ENCODE measurements around the gene NUAK1. TPM values are rescaled to one million over a fixed set of nuclear protein-coding genes. Genes with fewer than 3 reads are reported as not detected.

The NUAK1 gene
- polyA plus RNA-seq, 1 donor from 2014 or later = 8.3 TPM

- Histone ChIP-seq H3K4me2 (ENCODE audit: low read length) (no peak overlapping the region), H3K27ac (ENCODE audit: low read length) (no peak overlapping the region), H4K20me1 (ENCODE audit: insufficient read depth) (no peaks in the 10 kb centered on the region), H3K9me3 (ENCODE audit: low read length) (no peaks in the 10 kb centered on the region), H3K4me3 (ENCODE audit: low read length) (no peak overlapping the region), H3F3A (ENCODE audit: insufficient read depth, low read length, poor library complexity, severe bottlenecking) (peaks cover 2% of the 10 kb centered on the region), H3K9ac (ENCODE audit: low read length) (no peak overlapping the region), H3K27me3 (ENCODE audit: insufficient read depth, low read depth, low read length) (no peaks in the 10 kb centered on the region), H3K36me3 (ENCODE audit: insufficient read depth, low read length) (no peaks in the 10 kb centered on the region), H3K9me2 (ENCODE audit: insufficient read depth, low read length) (no peaks in the 10 kb centered on the region), H3K79me2 (replicated peaks; ENCODE audit: insufficient read depth, low read length) (no peaks in the 10 kb centered on the region), H2AFZ (ENCODE audit: low read depth, low read length) (no peak overlapping the region)
- TF ChIP-seq TAF1 (IDR thresholded peaks at IDR 0.05; ENCODE audit: low read depth) (no peak), EP300 (conservative IDR thresholded peaks at IDR 0.05; ENCODE audit: poor library complexity, severe bottlenecking) (no peak)
These were observed 48.8 kb downstream of the NUAK1 start for GRCh38 chr12:106089935-106090334.

GRCh38 chr12:106088811-106089485, 49.8 kb downstream of the NUAK1 start:
- TF ChIP-seq EP300 (conservative IDR thresholded peaks at IDR 0.05; ENCODE audit: poor library complexity, severe bottlenecking) (no peak), REST (IDR thresholded peaks at IDR 0.05; ENCODE audit: borderline replicate concordance) (no peak), SMC3 (conservative IDR thresholded peaks at IDR 0.05; ENCODE audit: poor library complexity) (no peak), POLR2AphosphoS5 (IDR thresholded peaks at IDR 0.05) (no peak), EZH2 (IDR thresholded peaks at IDR 0.05; ENCODE audit: borderline replicate concordance, insufficient read depth, low read length, poor library complexity, severe bottlenecking) (no peak), RAD21 (conservative IDR thresholded peaks at IDR 0.05) (no peak)
- peaks cover 3% of the 10 kb centered on the region for H3F3A ChIP-seq (ENCODE audit: insufficient read depth, low read length, poor library complexity, severe bottlenecking)
- H3K4me2 ChIP-seq (ENCODE audit: low read length) = no peak overlapping the region
- no peaks in the 10 kb centered on the region for H3K36me3 ChIP-seq (ENCODE audit: insufficient read depth, low read length)
- no peaks in the 10 kb centered on the region for H3K9me3 ChIP-seq (ENCODE audit: low read length)
- H3K79me2 ChIP-seq (replicated peaks; ENCODE audit: insufficient read depth, low read length) = no peaks in the 10 kb centered on the region
- H3K27ac ChIP-seq (ENCODE audit: low read length) = no peak overlapping the region
- no peaks in the 10 kb centered on the region for H3K9me2 ChIP-seq (ENCODE audit: insufficient read depth, low read length)
- no peak overlapping the region for H2AFZ ChIP-seq (ENCODE audit: low read depth, low read length)
- no peak overlapping the region for H3K9ac ChIP-seq (ENCODE audit: low read length)
- H4K20me1 ChIP-seq (ENCODE audit: insufficient read depth) = no peaks in the 10 kb centered on the region
- H3K27me3 ChIP-seq (ENCODE audit: insufficient read depth, low read depth, low read length) = no peaks in the 10 kb centered on the region
- H3K4me3 ChIP-seq (ENCODE audit: low read length) = no peak overlapping the region

- H3K4me2 ChIP-seq (ENCODE audit: low read length) = no peak overlapping the region
- H4K20me1 ChIP-seq (ENCODE audit: insufficient read depth) = no peaks in the 10 kb centered on the region
- no peak for TF ChIP-seq SMC3 (conservative IDR thresholded peaks at IDR 0.05; ENCODE audit: poor library complexity)
- TF ChIP-seq POLR2AphosphoS5 (IDR thresholded peaks at IDR 0.05) = no peak
- TF ChIP-seq EP300 (conservative IDR thresholded peaks at IDR 0.05; ENCODE audit: poor library complexity, severe bottlenecking) = no peak
- TF ChIP-seq REST (IDR thresholded peaks at IDR 0.05; ENCODE audit: borderline replicate concordance) = no peak
- no peak for TF ChIP-seq EZH2 (IDR thresholded peaks at IDR 0.05; ENCODE audit: borderline replicate concordance, insufficient read depth, low read length, poor library complexity, severe bottlenecking)
- no peak for TF ChIP-seq RAD21 (conservative IDR thresholded peaks at IDR 0.05)
- TF ChIP-seq TAF1 (IDR thresholded peaks at IDR 0.05; ENCODE audit: low read depth) = no peak
- TF ChIP-seq CTCF (IDR thresholded peaks at IDR 0.05; ENCODE audit: poor library complexity, severe bottlenecking) = no peak
- no peak for TF ChIP-seq MXI1 (conservative IDR thresholded peaks at IDR 0.05; ENCODE audit: poor library complexity, severe bottlenecking)
- no peak overlapping the region for H3K4me3 ChIP-seq (ENCODE audit: low read length)
- H2AFZ ChIP-seq (ENCODE audit: low read depth, low read length) = no peak overlapping the region
- no peaks in the 10 kb centered on the region for H3K79me2 ChIP-seq (replicated peaks; ENCODE audit: insufficient read depth, low read length)
- no peaks in the 10 kb centered on the region for H3K36me3 ChIP-seq (ENCODE audit: insufficient read depth, low read length)
- peaks cover 3% of the 10 kb centered on the region for H3F3A ChIP-seq (ENCODE audit: insufficient read depth, low read length, poor library complexity, severe bottlenecking)
- no peak overlapping the region for H3K9ac ChIP-seq (ENCODE audit: low read length)
- no peaks in the 10 kb centered on the region for H3K9me2 ChIP-seq (ENCODE audit: insufficient read depth, low read length)
- H3K9me3 ChIP-seq (ENCODE audit: low read length) = no peaks in the 10 kb centered on the region
- H3K27ac ChIP-seq (ENCODE audit: low read length) = no peak overlapping the region
- H3K27me3 ChIP-seq (ENCODE audit: insufficient read depth, low read depth, low read length) = no peaks in the 10 kb centered on the region
These were observed 50.4 kb downstream of the NUAK1 start for GRCh38 chr12:106088246-106088808.
